C1 segment of cervical spinal cord (tissue), 14 donors: ENCODE data around the gene GRIPAP1.

Source experiments
- DNase-seq, 14 donors: peaks; one replicate each; lab custom pipeline; 2025; lab: John Stamatoyannopoulos, UW

The GRIPAP1 gene, protein sequence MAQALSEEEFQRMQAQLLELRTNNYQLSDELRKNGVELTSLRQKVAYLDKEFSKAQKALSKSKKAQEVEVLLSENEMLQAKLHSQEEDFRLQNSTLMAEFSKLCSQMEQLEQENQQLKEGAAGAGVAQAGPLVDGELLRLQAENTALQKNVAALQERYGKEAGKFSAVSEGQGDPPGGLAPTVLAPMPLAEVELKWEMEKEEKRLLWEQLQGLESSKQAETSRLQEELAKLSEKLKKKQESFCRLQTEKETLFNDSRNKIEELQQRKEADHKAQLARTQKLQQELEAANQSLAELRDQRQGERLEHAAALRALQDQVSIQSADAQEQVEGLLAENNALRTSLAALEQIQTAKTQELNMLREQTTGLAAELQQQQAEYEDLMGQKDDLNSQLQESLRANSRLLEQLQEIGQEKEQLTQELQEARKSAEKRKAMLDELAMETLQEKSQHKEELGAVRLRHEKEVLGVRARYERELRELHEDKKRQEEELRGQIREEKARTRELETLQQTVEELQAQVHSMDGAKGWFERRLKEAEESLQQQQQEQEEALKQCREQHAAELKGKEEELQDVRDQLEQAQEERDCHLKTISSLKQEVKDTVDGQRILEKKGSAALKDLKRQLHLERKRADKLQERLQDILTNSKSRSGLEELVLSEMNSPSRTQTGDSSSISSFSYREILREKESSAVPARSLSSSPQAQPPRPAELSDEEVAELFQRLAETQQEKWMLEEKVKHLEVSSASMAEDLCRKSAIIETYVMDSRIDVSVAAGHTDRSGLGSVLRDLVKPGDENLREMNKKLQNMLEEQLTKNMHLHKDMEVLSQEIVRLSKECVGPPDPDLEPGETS

DNA sequence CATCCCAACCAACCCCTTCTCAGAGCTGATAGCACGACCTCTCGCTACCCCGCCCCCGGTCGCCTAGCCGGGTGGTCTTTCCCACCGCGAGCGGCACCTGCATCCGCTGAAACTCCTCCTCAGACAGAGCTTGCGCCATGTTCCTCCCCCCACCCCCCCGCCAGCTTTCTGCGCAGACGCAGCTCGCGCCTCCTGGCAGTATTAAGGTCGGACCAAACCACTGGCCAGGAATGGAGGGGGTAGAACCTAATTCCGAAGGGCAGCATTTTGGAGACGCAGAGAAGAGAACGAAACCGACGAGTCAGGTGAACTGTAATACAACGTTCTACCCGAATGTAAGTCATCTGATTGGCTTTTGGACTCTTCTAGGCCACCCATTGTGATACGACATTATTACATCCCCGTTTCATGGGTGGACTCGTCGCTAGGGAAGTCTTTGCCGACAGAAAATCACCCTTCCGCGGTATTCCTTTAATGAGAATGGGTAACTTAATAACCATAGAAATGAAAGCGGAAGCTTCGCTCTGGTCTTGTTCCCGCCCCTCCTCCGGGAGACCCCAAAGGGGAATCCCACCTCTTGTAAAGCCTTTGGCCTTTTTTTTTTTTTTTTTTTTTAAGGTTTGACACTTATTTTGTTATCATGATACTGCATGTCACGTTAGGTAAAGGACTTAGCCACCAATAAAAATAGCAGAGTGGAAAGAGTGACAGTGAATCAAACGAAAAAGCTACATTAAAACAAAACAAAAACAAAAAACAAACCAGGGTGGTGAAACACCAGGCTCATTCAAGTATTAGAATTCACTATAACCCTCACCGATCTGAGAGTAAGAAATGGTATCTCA lies at the start of gene GRIPAP1:
GRIPAP1 (minus strand) TSS at position 174 of the 845 bp plus-strand sequence; CDS start at position 139, 35 bp downstream.
- peak; percentile 3 to 88 (median 64) for DNase-seq

DNA sequence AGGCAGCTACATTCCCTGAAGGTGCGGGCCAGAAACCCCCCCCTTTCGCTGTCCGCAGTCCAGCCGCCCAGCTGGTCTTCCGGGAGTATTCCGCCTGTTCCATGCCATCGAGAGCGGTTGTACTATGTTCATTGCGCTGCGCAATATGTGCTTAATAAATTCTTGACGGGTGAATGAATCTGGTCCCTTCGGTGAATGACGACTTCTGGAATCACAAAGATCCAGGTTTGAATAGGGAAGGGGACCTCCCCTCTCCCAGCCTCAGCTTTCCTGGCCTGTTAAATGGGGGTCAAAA lies 41.9 kb upstream of the GRIPAP1 start:
- DNase-seq = no peak

DNA sequence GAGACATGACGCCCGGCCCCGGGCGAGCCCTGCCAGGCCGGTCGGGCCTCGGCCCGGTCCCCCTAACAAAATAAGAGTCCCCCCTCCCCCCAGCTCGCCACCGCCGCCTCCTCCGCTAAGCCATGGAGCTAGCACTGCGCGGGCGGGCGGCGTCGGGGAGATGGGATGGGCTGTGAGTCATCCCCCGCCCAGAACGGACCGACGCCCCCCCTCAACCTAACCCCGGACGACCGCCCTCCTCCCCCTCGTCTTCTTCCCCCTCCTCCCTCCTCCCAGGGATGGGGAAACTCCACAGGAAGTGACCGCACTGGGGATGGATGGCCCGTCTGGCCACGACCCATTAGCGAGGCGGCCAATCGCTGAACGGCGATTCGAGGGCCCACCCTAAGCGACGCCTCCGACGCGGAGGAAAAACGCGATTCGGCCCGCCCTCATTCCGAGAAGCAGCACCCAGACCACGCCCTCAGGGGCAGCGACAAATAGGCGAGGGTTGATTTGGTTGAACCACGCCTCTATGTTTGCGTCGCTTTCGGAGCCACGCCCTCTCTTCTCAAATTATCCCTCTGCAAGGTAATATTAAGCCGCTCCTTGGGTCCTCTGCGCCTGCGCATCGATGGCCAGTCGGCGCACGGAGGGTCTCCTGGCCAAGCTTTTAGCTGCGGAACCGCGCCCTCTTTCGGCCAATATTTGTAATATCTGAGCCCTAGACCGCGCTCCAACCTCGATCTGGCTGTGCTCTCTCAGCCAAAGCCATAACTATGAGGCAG lies 41.3 kb upstream of the GRIPAP1 start, which contains the start of gene TFE3:
TFE3 (minus strand) TSS at position 138 of the 767 bp plus-strand sequence; CDS start at position 7, 131 bp downstream.
- DNase-seq = peak; percentile 48 to 97 (median 88)

DNA sequence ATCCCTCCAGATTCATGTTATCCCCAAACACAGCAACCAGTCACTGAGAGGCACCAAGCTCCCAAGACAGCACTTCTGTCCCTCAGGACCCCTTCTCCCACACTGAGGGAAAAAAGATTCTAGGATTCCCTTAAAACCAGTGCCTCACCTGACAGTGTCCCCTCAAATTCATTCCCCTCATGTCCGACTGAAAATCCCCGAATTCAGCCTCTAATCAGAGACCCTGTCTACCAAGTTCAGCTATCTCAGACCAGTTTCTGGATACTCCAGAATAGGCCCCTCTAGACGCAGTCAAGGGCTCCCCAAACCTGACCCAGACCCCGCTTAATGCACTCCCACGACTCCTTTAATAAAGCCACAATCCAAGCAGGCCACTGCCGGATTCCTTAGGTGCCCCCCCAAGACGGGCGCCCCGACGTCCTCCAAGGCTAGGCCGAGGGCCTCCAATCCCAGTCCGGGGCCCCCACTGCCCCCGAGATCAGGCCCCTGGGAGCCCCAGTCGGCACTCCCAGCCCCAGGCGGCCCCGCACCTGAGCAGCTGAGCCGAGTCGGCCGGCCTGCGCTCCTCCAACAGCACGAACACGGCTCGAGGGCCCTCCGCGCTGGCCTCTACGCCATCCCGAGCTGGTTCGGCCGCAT lies 40.6 kb upstream of the GRIPAP1 start:
- DNase-seq = peak in 5 of 14 donors; percentile 8 to 48 (median 30)

DNA sequence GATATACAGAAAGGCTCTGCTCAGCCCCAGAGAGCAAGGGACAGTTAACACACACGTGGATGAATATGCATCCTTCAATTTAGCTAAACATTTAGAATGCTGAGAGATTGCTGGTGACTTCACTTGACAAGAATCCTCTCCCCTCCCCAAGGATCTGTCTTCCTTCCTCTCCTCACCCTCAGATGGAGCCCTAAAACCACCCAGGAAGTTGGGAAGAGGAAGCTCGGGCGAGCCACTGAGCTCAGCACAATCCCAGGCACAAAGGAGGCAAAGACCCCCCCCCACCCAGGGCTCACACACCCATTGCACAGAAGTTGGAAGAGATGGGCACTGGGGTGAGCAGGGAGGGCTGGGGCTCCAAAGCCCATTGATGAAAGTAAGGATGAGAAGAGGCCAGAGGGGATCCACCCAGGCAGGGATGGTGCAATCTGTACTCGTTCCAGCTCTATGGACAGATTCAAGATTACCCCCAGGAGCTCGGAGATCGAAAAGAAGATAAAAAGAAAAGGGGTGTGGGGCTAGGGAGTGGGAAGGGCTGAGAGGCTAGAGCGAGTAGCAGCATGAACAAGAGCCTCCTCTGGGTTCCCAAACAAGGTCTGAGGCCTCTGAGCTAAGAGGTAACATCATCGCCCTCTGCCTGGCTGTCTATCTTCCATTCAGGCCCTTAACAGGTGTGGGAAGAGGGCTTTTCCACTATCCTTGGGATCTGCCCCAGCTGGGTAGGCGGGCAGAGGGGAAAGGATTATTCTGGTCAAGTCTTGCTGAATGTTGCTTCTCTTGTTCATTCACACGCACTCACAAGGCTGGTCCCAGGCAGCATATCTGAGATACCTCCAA lies 39.9 kb upstream of the GRIPAP1 start:
- peak in 2 of 14 donors; percentile 13 to 24 for DNase-seq

DNA sequence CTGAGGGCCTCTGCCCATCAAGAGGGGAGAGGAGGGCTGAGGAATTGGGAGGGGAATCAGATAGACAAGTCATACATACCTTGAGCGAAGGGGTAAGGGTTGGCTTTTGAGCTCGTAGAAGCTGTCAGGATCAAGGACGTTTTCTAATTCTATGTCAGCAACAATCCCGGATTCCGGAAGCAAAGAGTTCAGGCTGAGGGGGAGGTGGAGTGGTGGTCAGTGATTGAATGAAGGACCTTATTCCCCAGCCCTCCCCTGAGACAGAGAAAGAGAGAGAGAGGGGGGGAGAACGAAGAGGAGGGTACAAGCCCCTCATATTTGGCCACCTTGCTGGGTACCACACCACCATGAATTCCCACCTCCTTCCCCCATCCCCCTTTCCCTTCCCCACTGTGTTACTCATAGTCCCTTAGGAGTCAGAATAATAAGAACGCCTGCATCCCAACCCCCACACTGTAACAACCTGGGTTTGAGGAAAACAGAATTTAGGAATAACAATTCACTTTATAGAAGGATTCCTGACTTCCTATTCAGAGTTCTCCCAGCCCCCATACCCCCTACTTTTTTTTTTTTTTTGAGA lies 38.4 kb upstream of the GRIPAP1 start:
- no peak for DNase-seq

DNA sequence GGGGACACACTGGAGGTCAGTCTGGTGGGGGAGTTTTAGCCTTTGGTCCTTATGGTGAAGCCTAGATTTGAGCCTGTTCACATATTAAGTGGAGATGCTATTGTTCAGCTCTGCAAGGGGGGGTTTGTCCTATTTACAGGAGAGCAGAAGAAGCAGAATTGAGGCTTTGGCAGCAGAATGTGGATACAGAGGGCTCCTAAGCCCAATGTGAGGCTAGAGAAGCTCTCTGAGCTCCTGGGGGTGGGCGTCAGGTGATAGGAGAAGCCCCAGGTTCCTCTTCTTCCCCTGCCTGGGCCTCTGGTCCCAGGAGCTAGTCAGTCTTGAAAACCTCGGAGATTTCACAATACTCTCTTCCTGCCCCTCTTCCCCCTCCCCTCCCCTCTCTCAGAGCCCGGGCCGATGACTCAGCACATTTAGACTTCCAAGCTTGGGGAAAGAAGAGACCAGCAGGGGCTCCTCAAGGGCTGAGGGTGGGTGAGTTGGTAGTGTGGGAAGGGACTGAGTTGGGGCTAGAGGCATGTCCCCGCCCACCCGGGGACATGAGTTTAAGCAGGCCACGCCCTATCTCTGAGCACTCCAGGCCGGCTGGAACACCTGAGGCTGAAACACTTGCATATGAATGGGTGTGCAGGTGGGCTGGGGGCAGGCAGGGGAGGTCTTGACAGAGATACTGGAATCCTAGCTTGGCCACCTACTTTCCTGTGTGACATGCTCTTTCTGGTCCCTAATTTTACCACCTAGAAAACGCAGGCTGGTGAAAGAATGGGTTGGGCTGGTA lies 37.7 kb upstream of the GRIPAP1 start:
- DNase-seq = peak in 12 of 14 donors; percentile 5 to 68 (median 38)

DNA sequence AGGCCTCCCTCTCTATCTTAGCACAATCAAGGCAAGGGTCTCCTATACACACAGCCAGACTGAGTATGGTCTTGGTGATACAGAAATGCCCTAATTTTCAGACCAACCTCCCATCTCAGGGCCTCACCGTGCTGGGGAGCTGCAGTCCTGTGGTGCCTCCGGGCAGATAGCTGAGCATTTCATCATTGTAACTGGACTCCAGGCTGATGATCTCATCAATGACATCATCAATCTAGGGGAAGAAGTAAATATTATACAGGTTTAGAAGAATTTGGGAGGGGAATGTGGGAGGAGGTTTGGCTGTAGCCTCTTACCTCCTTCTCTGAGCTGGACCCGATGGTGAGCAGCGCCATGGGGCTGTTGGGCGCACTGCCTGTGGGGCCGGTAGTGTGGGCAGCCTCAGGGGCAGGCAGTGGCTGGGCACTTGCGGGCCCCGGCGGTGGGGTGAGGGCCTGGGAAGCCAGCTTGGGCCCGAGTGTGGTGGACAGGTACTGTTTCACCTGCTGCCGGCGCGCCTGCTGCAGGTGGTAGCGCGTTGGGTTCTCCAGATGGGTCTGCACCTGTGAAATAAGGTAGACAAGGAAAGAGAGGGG lies 35.9 kb upstream of the GRIPAP1 start:
- no peak for DNase-seq

DNA sequence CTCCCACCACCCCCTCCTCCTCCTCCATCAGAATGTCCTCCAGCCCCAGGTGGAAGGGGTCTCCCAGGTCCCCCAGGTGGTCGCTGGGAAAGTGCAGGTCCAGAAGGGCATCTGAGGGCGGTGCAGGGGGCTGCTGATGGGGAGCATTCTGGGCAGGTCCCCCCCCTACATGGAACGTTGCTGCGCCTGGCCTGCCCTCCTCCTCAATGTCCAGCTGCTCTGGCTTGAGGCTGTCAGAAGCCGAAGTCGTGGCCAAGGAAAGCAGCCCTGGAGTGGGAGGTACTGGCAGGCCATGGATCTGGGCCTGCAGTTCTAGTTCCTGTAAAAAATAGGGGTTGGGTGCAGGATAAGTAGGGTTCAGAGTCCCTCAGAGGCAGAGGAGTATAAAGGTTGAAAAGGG lies 28.2 kb upstream of the GRIPAP1 start:
- DNase-seq = no peak

DNA sequence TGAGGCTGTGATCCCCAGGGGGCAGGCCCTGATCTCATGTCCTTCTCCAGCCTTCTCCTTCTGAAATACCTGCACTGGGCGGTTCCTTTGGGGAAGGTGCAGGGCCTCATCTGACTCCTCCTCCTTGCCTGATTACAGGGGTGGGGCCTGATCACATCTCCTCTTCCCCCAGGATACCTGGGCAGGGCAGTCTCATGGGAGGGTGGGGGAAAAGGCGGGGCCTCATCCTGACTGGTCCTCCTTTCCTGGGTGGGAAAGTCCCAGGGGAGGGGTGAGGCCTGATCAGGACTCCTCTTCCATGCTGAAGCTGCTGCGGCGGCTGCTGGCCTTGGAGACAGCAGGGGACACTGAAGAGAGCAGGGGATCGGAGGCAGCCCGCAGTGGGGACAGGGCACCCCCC lies 27.8 kb upstream of the GRIPAP1 start:
- no peak for DNase-seq

DNA sequence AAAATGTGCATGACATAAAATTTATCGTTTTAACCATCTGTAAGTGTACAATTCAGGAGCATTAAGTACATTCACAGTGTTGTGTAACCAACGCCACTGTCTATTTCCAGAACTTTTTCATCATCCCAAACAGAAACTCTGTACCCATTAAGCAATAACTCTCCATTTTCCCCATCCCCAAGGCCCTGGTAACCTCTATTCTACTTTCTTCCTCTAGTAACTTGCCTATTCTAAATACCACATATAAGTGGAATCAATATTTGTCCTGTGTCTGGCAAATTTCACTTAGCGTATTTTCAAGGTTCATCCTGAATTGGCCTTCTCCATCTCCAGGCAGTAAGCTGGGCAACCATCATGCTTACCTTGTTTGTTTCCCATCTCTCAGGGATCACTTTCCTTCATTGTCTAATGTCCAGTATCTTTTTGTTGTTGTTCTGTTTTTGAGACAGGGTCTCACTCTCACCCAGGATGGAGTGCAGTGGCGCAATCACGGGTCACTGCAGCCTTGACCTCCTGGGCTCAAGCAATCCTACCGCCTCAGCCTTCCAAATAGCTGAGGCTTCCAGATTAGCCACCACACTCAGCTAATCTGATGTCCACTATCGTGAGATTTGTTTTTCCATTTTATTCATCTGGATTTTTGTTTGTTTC lies 17.7 kb upstream of the GRIPAP1 start:
- DNase-seq = no peak

DNA sequence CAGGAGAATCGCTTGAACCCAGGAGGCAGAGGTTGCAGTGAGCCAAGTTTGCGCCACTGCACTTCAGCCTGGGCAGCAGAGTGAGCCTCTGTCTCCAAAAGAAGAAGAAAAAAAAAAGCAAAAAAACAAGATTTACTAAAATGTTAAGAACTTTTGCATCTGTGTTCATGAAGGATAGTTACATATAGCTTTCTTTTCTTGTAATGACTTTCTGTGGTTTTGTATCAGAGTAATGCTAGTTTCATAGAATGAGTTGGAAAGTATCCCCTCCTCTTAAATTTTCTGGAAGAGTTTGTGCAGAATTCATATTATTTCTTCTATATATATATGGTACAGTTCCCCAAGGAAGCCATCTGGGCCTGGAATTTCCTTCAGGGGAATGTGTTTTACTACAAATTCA lies 17.0 kb upstream of the GRIPAP1 start:
- DNase-seq = no peak

DNA sequence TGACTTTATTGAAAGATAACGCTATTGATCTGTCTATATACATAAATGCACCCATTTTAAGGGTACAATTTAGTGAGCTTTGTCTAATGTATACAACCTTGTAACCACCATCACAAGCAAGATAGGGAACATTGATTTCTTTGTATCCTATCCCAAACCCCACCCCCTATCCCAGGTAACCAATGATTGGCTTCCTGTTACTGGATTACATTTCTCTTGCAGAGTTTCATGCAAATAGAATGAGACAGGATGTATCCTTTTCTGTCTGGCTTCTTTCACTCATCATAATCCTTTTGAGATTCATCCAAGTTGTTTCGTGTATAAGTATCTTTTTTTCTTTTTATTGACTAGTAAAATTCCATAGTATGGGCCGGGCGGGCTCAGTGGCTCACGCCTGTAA lies 1.6 kb upstream of the GRIPAP1 start:
- no peak for DNase-seq

DNA sequence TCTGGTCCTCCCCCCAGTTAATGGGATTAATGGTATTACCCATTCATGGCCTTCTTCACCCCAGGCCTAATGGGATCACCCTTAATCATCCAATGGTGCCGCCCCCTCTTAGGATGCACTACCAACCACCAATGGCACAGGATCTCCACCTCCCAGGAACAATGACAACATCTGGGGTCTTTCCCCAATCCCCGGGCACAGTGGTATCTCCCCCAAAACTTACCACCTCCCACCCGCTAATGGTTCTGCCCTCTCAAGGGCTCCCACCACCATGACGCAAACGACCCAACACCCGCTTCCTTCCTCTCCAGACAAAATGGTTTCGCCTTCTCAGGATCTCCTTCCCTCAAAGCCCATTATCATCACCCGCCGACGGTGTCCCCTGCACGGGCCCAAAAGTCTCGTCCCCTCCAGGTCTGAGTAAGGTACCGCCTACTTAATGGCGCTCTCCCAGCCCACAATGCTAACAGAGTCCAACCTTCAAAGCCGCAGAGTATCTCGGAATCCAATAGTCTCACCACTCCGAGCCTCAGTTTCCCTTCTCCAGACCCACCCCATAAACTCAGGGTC lies 458 bp downstream of the GRIPAP1 start:
- peak in 5 of 14 donors; percentile 5 to 45 (median 32) for DNase-seq

DNA sequence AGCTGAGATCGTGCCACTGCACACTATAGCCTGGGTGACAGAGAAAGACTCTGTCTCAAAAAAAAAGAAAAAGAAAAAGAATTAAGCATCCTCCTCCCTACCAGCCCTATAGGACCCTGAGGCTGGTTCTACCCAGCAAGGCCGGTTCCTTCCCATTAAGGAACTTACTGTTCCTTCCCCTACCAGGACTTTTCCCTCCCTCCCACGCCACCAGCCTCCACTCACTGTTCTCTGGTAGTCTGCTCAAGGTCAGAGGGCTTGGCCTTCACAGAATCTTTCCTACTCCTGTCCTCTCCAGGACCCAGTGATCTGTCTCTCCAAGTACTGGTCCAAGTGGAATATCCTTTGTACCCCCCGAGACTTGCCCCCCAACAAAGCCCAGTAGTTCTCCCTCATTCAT lies 1.4 kb downstream of the GRIPAP1 start:
- no peak for DNase-seq

DNA sequence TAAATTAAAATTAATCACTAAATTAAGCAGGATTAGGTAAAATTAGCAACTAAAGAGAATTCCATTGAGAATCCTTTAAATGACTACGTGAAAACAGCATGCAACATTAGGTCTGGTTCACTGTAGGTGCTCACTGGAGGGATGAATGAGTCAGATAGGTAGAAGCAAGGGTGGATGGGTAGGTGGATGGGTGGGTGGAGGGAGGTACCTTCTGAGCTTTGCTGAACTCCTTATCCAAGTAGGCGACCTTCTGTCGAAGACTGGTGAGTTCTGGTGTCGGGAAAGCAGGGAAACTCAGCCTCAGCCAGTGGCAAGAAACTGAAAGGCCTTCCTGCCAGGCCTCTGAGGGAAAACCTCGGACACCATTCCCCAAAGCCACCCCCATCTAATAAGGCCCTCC lies 3.0 kb downstream of the GRIPAP1 start:
- no peak for DNase-seq

DNA sequence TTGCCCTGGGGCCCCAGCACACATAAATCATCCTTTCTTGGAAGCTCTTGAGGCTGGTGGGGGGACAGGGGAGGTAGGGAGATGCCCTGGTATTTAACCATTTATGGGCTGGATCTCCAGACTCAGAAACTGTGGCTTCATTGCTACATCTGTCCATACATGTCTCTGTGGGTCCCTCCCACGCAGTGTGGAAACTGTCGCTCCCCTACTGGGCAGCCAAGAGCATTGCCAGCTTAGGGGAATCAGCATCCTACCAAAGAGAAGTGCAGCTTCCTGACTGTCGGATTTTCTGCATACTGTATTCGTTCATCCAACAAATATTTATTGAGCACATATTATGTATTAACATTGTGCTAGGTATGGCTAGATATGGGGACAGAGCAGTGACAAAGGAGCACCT lies 3.7 kb downstream of the GRIPAP1 start:
- no peak for DNase-seq
